Measurements from ENCODE around the gene SNCB. TPM values are rescaled to one million over a fixed set of nuclear protein-coding genes. Genes with fewer than 3 reads are reported as not detected.

The SNCB gene
- total RNA-seq, 2 experiments from 2014 or later = not detected

DNA sequence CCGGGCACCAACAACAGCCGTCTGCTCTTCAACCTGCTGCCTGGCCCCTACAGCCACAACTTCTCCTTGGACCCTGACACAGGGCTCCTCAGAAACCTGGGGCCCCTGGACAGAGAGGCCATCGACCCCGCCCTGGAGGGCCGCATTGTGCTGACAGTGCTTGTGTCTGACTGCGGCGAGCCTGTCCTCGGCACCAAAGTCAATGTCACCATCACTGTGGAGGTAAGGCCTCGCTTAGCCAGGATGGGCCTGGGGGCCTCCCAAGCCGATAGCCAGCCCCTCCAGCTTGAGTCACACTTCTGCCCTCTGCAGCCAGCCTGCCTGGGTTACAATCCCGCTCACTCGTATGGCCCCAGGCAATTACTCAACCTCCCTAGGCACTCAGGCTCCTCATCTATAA is 49.0 kb downstream of the SNCB start:
- ChIA-PET CTCF (interaction anchor here (0.8 kb wide), 1 partner anchor 79 kb away, joined by 3 read pairs; no protein-coding TSS in a partner anchor), POLR2A (no interaction called here)
- Mint-ChIP-seq H3K27me3 (no peaks in the 10 kb centered on the region), H3K36me3 (ENCODE audit: low read depth) (no peaks in the 10 kb centered on the region), H3K27ac (no peak overlapping the region), H3K4me3 (no peak overlapping the region), H3K4me1 (peaks cover 2% of the 10 kb centered on the region), H3K9me3 (peaks cover 12% of the 10 kb centered on the region)
- no peak for DNase-seq

DNA sequence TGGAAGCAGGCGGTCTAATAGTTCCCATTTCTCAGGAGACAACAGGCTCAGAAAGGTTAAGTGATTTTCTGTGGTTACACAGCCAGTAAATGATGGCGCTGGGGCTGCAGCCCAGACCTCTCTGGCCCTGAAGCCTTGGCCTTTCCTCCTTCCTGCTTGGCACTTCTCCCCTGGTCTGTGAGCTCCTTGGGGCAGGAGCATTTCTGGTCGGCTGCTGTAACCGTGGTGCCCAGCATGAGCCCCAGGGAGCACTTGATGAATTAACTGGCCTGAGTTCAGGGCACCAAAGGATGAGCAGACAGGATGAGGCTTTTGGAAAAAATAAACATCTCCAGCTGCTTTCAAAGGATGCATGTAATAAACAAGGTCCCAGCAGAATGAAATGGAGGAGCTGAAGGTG is 51.0 kb downstream of the SNCB start:
- Mint-ChIP-seq H3K27me3 (no peaks in the 10 kb centered on the region), H3K27ac (no peak overlapping the region), H3K36me3 (ENCODE audit: low read depth) (no peaks in the 10 kb centered on the region), H3K4me1 (peaks cover 2% of the 10 kb centered on the region), H3K9me3 (peaks cover 3% of the 10 kb centered on the region), H3K4me3 (no peak overlapping the region)
- CTCF ChIA-PET = interaction anchor here (1.0 to 1.9 kb wide), 6 partner anchors 9 to 849 kb away, joined by 3 to 7 read pairs (median 4); partner anchors contain the start of gene CLTB
- POLR2A ChIA-PET = interaction anchor here (0.9 kb wide), 1 partner anchor 67 kb away, joined by 3 read pairs; no protein-coding TSS in a partner anchor
- no peak for DNase-seq

GRCh38 chr5:176578391-176578808 is 51.9 kb downstream of the SNCB start:
- peak; percentile 50 for DNase-seq
- Mint-ChIP-seq H3K4me3 (no peak overlapping the region), H3K27ac (no peak overlapping the region), H3K27me3 (no peaks in the 10 kb centered on the region), H3K36me3 (ENCODE audit: low read depth) (no peaks in the 10 kb centered on the region), H3K4me1 (peaks cover 3% of the 10 kb centered on the region), H3K9me3 (no peaks in the 10 kb centered on the region)
- ChIA-PET CTCF (interaction anchor here (1.0 to 1.8 kb wide), 6 partner anchors 8 to 172 kb away, joined by 3 to 7 read pairs (median 4); partner anchors contain the start of gene CLTB), POLR2A (no interaction called here)

- peaks cover 3% of the 10 kb centered on the region for H3K4me1 Mint-ChIP-seq
- H3K27me3 Mint-ChIP-seq = peaks cover 4% of the 10 kb centered on the region
- no peak for DNase-seq
- H3K27ac Mint-ChIP-seq = no peak overlapping the region
- CTCF ChIA-PET = interaction anchor here (1.2 to 1.8 kb wide), 3 partner anchors 34 to 161 kb away, joined by 3 to 7 read pairs (median 4); partner anchors contain the start of gene CLTB
- POLR2A ChIA-PET = no interaction called here
- H3K9me3 Mint-ChIP-seq = no peaks in the 10 kb centered on the region
- no peak overlapping the region for H3K4me3 Mint-ChIP-seq
- H3K36me3 Mint-ChIP-seq (ENCODE audit: low read depth) = no peaks in the 10 kb centered on the region
These were observed 52.8 kb downstream of the SNCB start for GRCh38 chr5:176577312-176578176.

GRCh38 chr5:176575488-176576422 is 54.6 kb downstream of the SNCB start:
- CTCF ChIA-PET = interaction anchor here (0.6 kb wide), 1 partner anchor 19 kb away, joined by 3 read pairs; no protein-coding TSS in a partner anchor
- Mint-ChIP-seq H3K4me1 (peaks cover 3% of the 10 kb centered on the region), H3K9me3 (no peaks in the 10 kb centered on the region), H3K27me3 (peaks cover 4% of the 10 kb centered on the region), H3K4me3 (no peak overlapping the region), H3K36me3 (ENCODE audit: low read depth) (no peaks in the 10 kb centered on the region), H3K27ac (no peak overlapping the region)
- POLR2A ChIA-PET = interaction anchor here (1.0 kb wide), 1 partner anchor 160 kb away, joined by 3 read pairs; no protein-coding TSS in a partner anchor
- no peak for DNase-seq

DNA sequence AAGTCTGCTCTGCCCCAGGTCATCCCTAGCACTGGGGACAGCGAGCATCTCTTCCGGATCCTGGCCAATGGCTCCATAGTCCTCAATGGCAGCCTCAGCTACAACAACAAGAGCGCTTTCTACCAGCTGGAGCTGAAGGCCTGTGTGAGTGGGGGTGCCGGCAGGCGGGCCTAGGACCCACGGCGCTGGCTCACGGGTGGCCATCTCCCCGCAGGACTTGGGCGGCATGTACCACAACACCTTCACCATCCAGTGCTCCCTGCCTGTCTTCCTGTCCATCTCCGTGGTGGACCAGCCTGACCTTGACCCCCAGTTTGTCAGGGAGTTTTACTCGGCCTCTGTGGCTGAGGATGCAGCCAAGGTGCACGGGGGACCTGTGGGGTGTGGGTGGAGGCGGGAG is 55.3 kb downstream of the SNCB start:
- CTCF ChIA-PET = interaction anchor here (1.3 to 2.1 kb wide), 2 partner anchors 21 to 83 kb away, joined by 3 to 9 read pairs; no protein-coding TSS in a partner anchor
- H3K27me3 Mint-ChIP-seq = peaks cover 6% of the 10 kb centered on the region
- H3K4me1 Mint-ChIP-seq = peaks cover 3% of the 10 kb centered on the region
- no peak overlapping the region for H3K4me3 Mint-ChIP-seq
- POLR2A ChIA-PET = interaction anchor here (1.0 kb wide), 1 partner anchor 159 kb away, joined by 3 read pairs; no protein-coding TSS in a partner anchor
- H3K36me3 Mint-ChIP-seq (ENCODE audit: low read depth) = no peaks in the 10 kb centered on the region
- H3K9me3 Mint-ChIP-seq = no peaks in the 10 kb centered on the region
- no peak overlapping the region for H3K27ac Mint-ChIP-seq
- no peak for DNase-seq

- Mint-ChIP-seq H3K27ac (no peak overlapping the region), H3K9me3 (no peaks in the 10 kb centered on the region), H3K36me3 (ENCODE audit: low read depth) (no peaks in the 10 kb centered on the region), H3K27me3 (peaks cover 6% of the 10 kb centered on the region), H3K4me3 (no peak overlapping the region), H3K4me1 (peaks cover 3% of the 10 kb centered on the region)
- DNase-seq = no peak
- CTCF ChIA-PET = interaction anchor here (0.6 to 2.7 kb wide), 12 partner anchors 9 to 166 kb away, joined by 3 to 10 read pairs (median 6); partner anchors contain the start of genes EIF4E1B and SNCB
- POLR2A ChIA-PET = no interaction called here
These were observed 56.1 kb downstream of the SNCB start for GRCh38 chr5:176574297-176574591.

- Mint-ChIP-seq H3K36me3 (ENCODE audit: low read depth) (no peaks in the 10 kb centered on the region), H3K27me3 (peaks cover 6% of the 10 kb centered on the region), H3K9me3 (no peaks in the 10 kb centered on the region), H3K4me3 (no peak overlapping the region), H3K4me1 (peaks cover 3% of the 10 kb centered on the region), H3K27ac (no peak overlapping the region)
- CTCF ChIA-PET = interaction anchor here (0.6 to 2.7 kb wide), 29 partner anchors 9 to 844 kb away, joined by 3 to 10 read pairs (median 4); partner anchors contain the start of genes EIF4E1B, RNF44, SNCB and TSPAN17
- DNase-seq = peak; percentile 77
- POLR2A ChIA-PET = interaction anchor here (0.6 to 1.0 kb wide), 4 partner anchors 34 to 686 kb away, joined by 3 to 4 read pairs (median 3); partner anchors contain the start of gene CLTB
These were observed 56.6 kb downstream of the SNCB start for GRCh38 chr5:176573564-176574296.

Other genes starting within 250 kb of the SNCB start
- gene NOP16, start 241.9 kb downstream of the SNCB start, total RNA-seq = 10 to 100 TPM; 24.2 to 24.7 TPM
- 100 to 1,000 TPM; 142 to 147 TPM for gene HIGD2A, start 241.8 kb downstream of the SNCB start, total RNA-seq
- gene CLTB, start 214.0 kb downstream of the SNCB start, total RNA-seq = 10 to 100 TPM; 56.2 to 57.2 TPM
- gene FAF2, start 182.1 kb downstream of the SNCB start, total RNA-seq = 10 to 100 TPM; 36.2 to 38.7 TPM
- 100 to 1,000 TPM; 142 to 143 TPM for gene RNF44, start 93.1 kb downstream of the SNCB start, total RNA-seq
- 1 to 10 TPM; 1.6 to 2.3 TPM for gene CDHR2, start 81.2 kb downstream of the SNCB start, total RNA-seq
- gene GPRIN1, start 20.4 kb downstream of the SNCB start, total RNA-seq = 1 to 10 TPM; 3.7 to 4.2 TPM
- gene EIF4E1B, start 141 bp upstream of the SNCB start, total RNA-seq = not detected
- gene TSPAN17, start 16.9 kb upstream of the SNCB start, total RNA-seq = 10 to 100 TPM; 33.3 to 33.4 TPM
- not detected for gene UNC5A, start 180.0 kb upstream of the SNCB start, total RNA-seq